Stimulated activated CD4-positive, alpha-beta T cell treated with anti-CD3 and anti-CD28 coated beads, Interleukin-4, amount 100 ng/mL, for 1 hour (primary cell): ENCODE measurements around the gene PCTP.

Experiments used
- DNase-seq: peaks from one replicate; pipeline ENCODE4 v3.0.0-alpha.2; 2020

PCTP gene

DNA sequence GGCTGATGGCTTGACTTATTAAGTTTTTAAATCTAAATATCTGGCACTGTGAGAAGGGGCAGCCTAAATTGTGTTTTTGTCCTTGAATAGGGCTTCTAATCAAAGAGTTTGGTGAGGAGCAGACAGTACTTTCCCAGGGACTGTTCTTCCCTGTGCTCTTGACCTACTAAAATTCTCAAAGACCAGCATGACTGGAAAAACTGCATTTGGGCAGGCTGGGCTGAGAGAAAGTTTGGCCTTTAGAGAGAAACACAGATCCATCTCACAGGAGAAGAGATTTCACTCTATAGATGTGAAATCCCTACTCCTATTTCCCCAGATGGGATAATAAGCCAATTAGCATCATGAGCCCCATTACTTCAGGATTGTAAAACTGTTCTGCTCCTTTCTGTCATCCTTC is 7.3 kb downstream of the PCTP start:
- DNase-seq = no peak

DNA sequence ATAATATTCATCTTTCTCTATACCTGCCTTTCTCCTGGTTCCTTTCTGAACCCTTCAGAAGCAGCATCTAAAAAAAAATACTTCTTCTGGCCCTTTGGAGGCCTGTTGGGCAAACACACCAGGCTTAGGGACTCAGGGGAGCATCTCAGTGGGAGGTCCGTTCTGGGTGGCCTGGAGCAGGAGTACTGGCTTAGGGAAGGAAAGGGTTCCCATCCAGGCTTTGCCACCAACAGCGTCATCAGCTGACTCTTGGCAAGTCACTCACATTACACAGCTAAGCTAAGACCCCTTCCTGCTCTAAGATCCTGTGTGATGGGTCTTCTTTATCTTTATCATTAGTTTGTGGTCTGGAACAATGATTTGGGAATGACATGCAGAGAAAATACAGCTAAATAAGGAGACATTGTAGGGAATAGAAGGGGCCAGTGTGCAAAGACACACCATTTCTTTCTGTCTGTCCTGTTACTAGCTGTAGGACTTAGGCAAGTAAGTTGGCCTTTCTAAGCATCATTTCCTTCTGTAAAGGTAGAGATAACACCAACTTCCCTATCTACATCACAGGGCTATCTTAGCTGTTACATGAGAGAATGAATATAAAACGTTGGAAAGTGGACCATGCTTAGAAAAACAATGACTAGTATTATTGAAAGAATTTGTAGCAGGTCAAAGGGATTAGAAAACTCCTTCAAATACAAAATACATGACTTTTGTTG is 9.9 kb downstream of the PCTP start:
- no peak for DNase-seq

DNA sequence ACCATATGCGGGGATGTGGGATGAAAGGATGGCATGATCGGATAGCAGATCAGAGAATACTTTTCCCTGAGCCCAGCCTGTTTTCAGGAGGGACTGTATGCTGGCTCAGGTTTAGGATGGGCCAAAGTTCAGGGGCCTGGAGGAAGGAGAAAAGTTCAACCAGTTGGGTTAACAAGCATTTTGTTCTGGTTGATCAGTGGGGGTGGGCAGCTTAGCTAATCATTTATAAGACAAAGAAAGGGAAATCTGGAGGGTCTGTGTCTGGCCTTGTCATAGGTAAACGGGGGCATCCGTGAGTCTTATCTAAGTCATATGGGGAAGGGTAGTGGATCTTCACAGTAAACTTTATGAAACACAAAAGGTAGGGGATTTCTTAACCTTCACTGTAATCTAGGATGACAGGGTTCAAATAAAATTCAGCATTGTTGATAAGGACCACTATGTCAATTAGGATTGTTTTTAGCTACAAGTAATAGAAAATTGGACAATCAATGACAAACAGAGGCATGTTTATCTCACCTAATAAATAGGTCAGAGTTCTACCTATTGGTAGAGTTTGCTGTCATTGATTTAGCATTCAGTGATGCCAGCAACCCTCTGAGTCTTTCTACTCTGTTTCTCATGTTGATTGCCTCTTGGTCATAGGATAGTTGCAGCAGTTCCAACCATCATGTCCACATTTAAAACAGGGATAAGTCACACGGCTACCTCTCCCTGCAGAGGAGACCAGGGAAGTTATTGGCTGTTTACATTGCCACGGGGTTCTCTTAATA is 11.4 kb downstream of the PCTP start:
- no peak for DNase-seq

DNA sequence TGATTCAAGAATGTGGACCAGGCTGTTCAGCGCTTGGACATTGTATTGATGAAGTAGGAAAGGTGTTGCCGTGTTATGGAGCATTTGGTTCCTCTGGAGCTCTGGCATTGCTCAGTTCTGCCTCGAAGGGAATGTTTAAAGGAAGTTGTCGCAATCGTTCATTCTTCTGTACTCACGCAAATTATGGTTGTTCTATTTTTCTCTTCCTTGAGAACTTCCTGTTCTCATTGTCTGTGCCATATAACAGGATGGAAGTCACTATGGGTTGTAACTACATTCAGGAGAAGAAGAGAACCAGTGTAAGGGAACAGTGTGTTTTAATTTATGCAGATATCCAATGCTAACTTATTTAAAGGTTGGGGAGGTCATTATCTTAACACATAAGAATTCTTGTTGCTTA is 13.0 kb downstream of the PCTP start:
- no peak for DNase-seq

DNA sequence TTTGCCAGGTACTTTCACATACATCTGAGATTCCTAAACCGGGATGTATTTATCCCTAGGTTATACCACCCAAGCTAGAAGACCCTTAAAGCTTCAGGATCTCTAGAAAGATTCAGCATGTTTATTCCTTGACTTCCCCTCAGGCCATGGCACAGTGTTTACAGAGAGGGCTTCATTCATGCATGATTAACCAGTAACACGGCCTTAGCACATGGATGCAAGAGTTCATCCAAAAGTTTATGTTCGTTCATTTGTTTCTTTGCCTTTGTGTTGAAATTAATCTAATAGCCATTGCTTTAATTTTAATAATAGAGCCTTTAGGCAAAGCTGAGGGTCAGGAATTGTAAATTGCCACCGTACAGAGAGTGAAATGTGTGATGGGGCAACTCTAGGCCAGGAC is 13.8 kb downstream of the PCTP start:
- no peak for DNase-seq

DNA sequence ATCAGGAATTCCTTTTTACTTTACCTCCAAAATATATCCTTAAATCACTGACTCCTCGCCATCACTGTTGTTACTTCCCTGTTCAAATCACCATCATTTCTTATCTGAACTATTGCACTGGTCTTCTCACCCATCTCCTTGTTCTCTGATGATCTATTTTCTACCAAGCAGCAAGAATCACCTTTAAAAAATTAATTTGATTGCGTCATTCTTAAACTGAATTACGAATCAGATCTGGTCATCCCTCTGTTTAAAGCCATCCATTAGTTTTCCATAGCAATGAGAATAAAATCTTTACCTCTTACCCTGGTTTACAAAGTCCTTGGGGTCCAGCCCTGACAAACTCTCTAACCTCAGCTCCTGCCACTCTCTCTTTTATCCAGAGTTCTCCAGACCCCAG is 14.6 kb downstream of the PCTP start:
- DNase-seq = no peak

DNA sequence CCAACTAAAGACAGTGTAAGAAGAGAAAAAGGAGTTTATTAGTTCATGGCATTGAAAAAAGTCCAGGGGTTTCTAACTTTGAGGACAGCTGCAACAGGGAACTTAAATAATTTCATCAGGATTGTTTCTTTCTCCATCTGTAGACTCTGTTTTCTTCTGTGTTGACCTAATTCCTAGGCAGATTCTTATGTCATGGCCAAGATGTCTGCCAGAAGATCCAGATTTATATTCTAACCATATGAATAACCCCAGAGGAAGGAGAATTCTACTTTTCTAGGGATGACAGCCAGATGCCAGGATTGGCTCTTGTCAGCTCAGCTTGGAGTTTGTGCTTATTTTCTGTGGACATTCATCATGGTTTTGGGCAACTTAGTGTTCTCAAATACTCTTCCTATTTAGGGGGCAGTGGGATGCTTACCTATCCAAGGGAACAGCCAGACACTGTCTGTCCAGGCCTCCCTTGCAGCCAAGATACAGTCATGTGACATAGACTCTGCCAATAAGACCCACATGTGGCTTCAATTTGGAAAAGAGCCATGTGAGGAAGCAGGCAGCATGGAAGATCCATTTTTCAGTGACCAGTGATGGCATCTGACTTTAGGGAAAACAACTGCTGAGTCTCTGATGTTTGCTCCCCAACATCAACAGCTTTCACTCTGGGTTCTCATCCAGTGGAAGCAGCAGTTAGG is 18.2 kb downstream of the PCTP start:
- DNase-seq = no peak

DNA sequence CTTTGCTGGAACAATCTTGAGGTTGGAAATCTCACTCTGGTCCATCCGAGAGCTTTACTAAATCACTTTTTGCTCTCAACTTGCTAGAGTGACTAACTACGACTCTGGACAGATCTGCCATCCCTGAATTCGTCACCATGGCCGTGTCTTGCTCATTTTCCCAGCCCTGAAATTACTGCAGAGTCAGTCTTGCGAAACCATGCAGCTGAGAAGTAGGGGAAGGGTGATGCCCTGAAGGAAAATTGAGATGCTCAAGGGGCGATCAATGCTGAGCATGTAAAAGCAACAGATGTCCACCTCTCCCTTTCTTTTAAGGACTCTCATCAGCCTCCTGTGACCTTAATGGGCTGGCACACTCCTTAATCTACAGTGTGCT is 18.8 kb downstream of the PCTP start:
- no peak for DNase-seq

DNA sequence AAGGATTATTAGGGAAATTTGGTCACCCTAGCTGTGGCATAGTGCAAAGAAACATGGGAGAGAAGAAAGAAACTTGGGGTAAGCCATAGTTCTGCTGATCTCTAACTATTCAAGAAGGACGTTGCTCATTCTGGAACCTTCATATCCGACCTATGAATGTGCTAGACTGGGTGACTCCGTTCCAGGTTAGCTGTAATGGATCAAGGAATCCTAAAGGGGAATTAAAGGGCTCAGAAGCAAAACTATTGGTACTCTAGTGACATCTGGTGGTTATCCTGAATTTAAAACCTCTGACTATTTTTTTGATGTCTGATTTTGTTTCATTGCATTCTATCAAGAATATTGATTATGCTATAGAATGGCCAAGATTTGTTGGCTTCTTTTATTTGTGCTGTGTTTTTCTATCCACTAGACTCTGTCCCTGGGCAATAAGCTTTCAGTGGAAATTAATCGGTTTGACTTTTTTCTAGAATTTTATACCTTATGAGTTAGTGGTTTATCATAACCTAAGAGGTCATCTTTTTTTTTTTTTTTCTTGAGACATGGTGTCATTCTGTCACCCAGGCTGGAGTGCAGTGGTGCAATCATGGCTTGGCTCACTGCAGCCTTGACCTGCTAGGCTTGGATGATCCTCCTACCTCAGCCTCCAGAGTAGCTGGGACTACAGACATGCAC is 19.5 kb downstream of the PCTP start:
- DNase-seq = no peak

DNA sequence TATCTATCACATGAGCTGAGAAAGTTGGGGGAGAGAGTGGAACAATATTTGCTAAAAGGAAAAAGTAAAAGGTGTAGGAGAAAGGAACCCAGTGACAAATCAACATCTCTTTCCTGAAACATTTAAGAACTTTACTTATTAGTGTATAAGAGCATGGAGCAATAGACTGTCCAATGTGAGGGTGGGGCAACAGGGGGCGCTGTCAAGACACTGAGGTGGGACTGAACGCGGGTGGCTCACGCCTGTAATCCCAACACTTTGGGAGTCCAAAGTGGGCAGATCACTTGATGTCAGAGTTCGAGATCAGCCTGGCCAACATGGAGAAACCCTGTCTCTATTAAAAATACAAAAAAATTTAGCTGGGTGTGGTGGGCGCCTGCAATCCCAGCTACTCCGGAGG is 21.2 kb downstream of the PCTP start:
- DNase-seq = no peak

DNA sequence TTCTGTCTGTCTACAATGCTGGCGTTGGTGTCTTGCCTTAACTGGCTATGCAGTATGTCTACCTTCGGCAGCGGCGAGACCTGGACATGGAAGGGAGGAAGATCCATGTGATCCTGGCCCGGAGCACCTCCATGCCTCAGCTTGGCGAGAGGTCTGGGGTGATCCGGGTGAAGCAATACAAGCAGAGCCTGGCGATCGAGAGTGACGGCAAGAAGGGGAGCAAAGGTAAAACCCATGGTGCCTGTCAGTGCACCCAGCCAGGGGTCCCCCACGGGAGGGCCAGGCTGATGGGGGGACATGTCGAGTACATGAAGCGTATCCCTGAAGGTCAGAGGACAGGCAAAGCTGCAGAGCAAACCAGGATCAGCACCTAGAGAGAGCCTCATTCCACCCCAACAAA is 22.8 kb downstream of the PCTP start:
- DNase-seq = no peak

DNA sequence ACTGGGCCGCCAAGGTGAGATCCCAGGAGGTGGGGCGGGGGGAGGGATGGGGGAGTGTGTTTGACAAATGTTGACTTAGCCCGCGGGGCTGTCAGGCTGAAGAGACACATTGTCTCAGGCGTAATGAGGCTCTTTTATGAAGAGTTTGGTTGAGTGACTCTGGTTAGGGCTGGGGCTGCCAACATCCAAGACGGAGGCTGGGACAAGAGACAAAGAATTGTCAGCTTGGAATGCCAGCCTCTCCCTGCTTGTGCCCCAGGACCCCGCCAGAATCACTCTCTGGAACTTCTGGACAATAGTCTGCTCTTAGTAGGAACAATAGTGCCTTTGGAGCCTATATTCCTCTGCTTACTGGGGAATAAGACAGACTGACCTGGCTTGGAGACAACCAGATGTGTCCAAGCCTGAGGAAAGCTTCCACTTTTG is 24.0 kb downstream of the PCTP start:
- no peak for DNase-seq

DNA sequence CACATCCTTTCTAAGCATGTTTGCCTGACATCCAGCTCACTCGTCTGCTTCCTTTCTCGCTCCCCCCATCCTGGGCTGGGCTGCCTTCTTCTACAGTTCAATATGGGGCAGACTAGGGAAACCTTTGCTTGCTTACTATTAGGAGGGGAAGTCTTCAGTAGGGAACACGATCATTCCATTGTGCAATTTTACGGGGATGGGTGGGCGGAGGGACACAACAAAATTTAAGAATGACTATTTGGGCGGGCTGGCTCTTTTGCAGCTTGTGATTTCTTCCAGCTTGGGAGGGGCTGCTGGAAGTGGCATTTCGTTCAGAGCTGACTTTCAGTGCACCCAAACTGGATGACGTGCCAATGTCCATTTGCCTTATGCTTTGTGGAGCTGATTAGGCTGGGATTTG is 25.4 kb downstream of the PCTP start:
- DNase-seq = no peak

DNA sequence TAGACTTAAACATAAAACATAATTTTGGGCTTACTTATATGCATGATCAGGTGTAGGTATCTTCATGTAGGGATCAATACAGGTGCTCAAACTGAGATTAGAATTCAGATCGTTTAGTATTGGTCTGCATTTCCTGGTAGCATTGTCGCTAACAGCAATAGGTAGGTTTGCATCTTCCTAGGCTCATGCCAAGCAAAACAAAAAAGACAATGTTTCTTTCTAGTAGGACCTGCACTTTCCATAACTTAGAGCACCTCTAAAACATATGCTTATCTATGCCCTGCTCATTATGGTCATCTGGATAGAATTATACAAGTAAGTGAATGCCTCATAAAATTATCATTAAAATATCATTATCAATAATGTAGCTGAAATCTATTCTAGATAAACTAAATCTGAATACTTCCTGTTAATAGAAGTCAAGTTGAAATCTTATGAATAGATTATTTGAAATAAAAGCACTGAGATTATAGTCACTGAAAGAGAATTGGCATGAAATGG is 26.7 kb downstream of the PCTP start:
- no peak for DNase-seq

DNA sequence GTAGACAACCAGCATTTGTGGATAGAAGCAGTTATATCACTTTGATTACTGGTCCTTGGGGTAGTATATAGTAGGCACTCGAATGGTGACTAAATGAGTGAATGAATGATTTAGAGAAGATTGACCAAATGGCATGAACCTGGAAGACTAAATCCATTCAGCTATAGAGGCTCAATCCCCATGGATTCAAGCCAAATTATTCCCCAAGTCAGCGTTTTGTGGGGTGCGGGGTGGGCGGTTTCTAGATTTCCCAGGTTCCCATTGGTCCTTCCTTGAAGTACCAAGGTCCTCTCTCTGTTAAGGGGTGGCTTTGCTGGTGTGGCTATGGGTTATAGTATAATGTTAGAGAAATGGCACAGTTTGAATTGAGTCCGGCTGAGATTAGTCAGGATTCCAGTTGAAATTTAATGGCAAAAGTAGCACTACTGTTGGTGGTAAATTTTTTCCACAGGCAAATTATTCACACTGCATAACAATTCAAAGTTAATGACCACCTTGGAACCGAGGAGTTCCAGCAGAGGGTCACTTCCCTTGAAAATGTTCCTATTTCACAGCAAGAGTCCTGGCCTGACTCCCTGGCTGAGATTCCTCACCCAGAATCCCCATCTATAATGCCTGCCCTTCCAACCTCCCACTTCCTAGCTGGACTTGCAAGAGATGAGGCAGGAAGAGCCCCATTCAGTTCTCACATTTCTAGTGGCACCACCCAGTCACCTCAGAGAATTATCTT is 27.7 kb downstream of the PCTP start:
- no peak for DNase-seq

DNA sequence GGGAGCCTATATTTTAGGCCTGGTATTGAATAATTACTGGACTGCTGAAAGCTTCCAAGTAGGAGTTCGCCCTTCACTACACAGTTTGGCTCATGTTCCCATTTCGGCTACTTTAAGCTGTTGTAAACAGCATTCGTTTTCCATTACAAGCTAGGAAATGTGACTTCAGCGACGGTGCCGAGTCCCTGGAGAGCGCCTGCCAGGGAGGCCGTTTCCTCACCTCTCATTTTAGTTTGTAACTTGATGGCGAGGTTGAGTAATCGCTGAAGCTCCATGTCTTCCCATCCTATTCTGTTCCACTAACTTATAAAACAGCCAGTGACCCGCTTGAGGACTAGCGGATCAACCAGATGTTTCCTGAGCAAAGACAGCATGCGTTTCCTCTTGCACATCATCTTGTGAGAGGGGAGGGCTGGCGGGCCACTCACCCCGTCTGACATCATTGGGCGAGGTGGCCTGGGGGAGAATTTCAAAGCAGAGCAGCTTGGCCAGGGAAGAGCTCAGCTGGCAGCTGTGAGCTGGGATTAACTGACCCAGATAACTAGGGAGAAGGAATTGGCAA is 32.9 kb downstream of the PCTP start:
- no peak for DNase-seq

DNA sequence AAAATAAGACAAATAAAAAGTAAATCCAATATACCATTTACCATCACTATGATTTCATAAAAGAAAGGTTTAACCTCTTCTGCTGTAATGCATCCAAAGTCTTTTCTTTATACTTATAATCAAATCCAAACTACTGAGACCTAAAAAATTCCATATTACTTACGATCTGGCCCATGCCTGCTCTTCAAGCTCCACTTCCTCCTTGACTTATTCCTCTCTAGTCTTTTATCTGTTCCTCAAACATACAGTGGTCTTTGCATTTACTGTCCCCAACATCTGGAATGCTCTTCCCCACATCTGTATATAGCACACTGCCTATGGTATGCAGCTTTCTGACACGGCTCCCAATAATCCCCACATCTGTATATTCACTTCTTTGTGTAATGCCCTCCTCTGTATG is 33.8 kb downstream of the PCTP start:
- no peak for DNase-seq

DNA sequence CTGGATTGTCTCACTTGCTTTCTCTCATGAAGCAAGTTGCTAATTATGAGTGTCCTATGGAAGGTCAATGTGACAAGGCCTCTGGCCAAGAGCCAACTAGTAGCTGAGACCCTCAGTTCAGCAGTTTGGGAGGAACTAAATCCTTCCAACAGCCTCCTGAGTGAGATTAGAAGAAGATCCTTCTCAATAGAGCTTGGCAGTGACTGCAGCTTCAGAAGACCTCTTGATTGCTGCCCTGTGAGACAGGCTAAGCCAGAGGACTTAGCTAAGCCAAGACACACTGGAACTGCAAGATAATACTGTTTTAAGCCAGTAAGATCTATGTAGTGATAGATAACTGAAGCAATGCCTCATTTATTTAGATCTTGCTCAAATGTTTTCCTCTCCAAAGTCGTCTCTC is 34.3 kb downstream of the PCTP start:
- no peak for DNase-seq

DNA sequence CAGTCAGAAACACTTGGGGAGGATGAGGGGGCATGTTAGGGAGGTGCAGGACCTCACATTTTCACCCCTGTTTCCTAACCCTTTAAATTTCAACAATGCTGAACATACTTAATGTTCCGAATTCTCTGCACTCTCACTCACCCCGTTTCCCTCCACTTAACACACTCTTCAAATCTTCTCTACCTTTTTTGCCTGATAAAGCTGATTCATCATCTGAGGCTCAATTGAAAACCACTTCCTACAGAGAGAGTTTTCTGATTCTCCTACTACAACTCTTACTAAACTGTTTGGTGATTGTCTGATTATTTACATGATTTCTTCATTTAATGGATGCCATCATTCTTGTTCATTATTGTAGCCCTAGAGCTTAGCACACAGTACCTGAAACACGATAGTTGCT is 42.4 kb downstream of the PCTP start:
- no peak for DNase-seq

DNA sequence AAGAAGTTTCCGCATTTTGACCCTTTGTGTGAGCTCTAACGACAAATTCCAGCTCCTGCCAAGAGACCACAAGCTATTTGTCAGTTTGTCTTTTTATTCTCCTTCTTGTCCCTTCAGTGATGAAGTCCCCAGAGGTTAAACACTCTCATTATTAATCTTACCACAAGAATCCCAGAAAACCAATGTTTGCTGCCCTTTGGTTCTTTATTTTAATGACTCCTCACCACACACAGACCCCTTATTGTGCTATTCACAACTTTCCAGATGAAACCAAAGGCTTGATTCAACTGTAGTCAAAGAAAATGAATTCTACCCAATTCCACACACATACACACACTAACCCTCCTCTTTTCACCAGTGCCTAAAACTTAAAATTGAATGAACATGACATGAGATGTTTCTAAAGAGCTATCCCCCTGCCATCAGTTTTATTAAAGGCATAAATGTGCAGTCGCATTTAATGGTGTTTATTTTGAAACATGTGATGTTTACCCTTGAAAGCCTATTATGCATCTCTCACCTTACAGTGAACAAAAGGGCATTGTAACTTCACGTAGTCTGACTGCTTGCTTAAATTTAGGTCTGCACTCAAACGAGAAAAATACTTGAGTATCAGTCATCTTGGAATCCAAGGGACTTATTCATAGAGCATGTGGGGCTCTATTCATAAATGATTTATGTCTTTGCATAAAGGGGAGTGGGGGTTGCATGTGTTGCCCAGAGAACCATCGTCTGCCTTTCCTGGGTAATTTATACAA is 44.1 kb downstream of the PCTP start:
- no peak for DNase-seq

DNA sequence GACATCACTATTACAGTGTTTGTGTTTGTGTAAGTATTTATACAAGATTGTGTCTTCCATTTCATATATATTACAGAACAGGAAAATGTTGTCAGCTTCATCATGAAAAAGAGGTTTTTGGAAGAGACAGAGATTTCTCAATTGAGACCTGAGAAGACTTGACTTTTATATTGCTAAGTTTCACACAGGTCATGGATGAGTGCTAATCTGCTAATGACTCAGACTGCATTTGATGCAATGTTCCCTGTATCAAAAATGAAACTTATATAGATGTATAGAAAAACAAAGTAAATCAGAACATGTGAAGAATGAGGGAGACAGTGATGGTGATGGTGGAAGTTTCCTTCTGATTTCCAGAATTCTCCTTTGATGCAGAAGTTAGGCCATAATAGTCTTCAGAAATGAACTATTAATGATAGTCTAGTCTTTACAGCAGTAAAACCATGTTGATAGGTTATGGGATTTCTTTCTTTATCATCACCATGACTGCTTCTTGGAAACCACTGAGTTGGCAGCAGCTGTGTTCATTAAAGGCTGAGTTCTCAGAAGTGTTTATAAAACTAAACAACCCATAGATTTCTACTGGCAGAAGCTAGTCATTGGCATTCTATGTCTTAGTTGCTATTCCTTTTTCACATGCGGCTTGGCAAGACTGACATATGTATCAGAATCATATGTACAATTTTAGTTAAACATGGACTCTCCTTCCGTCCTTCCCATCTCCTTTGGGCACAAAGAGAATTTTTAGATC is 56.1 kb downstream of the PCTP start:
- no peak for DNase-seq
